Measurements from ENCODE around the gene S100A5. TPM values are rescaled to one million over a fixed set of nuclear protein-coding genes. Genes with fewer than 3 reads are reported as not detected.

The S100A5 gene
- total RNA-seq, 1 experiment from 2014 or later = 6.0 TPM

DNA sequence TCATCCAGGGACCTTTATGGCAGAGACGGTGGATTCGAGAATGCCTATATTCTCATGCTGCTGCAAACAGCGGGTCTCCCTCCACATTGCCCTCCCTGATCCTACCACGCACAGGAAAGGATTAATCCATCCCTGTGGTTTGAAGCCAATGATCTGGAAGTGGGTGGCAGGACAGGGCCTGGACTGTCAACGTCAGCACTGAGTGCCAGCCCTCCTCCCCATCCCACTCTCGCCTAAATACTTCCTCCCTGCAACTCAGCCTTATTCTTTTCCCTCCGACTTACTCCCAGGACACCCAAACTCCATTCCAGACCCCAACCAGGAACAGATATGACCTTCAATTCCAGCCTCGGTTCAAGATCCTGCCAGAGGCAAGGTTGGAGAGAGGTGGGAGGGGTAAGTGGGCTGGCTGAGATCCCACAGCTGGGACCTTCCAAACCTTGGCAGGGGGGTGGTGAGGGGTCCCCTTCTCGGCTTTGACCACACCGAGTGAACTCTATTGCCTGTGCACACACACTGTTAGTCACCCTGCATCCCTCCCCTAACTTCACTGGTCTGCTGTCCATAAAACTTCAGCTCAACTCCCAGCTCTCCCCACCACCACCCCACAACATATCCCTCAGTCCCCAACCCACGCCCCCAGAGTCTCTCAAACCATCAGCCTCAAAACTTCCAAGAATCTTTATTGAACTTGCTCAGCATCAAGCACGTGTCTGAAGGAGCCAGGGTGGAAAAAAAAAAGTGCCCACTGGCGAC, 2.4 kb upstream of the S100A5 start:
- Histone ChIP-seq H2AFZ (ENCODE audit: low read depth, low read length, poor library complexity, severe bottlenecking) (no peak overlapping the region), H3K9me2 (ENCODE audit: insufficient read depth) (no peaks in the 10 kb centered on the region), H3K9ac (ENCODE audit: low read length) (peak overlapping the region; percentile 29), H3K4me1 (ENCODE audit: control insufficient read depth in 1 of 2, insufficient read depth in 2 of 2, low read length in 2 of 2) (peaks cover 92 to 97% of the 10 kb centered on the region in 2 experiments), H4K20me1 (ENCODE audit: insufficient read depth) (no peaks in the 10 kb centered on the region), H3K36me3 (ENCODE audit: control insufficient read depth in 1 of 2, insufficient read depth in 2 of 2, low read length in 2 of 2) (no peaks in the 10 kb centered on the region), H3K4me3 (replicated peaks in 1 of 2; ENCODE audit: low read depth in 1 of 2, low read length in 2 of 2) (no peak overlapping the region), H3K27ac (ENCODE audit: low read depth, low read length) (peak overlapping the region; percentile 97), H3K4me2 (ENCODE audit: low read length) (peak overlapping the region; percentile 77), H3K27me3 (ENCODE audit: insufficient read depth, low read length) (no peaks in the 10 kb centered on the region), H3K79me2 (ENCODE audit: insufficient read depth, low read length) (peaks cover 14% of the 10 kb centered on the region; the same call in 1 of the 2 replicates), H3K9me3 (ENCODE audit: control insufficient read depth in 1 of 2, insufficient read depth in 1 of 2, low read depth in 1 of 2, low read length in 2 of 2) (no peaks in the 10 kb centered on the region)
- ChIA-PET POLR2A (interaction anchor here (1.4 to 5.6 kb wide), 4 partner anchors 9 to 91 kb away, joined by 3 to 67 read pairs (median 20); partner anchors contain the start of genes CHTOP, S100A2 and S100A6), RAD21 (ENCODE audit: low non-redundant PET in 1 of 2, low total read pairs in 2 of 2, uncharacterized antibody in 2 of 2, unreplicated experiment in 2 of 2) (no interaction called here), CTCF (interaction anchor here (1.0 kb wide), 1 partner anchor 8 kb away, joined by 3 read pairs; the partner anchor contains the start of gene S100A6)
- DNase-seq (ENCODE audit: low read depth, low spot score) (no peak), ATAC-seq (no peak)
- intact Hi-C loops (cut with micrococcal nuclease) = no loop called here
- TF ChIP-seq JUND (IDR thresholded peaks at IDR 0.05) (no peak), YY1 (IDR thresholded peaks at IDR 0.05; ENCODE audit: extremely low read depth, insufficient replicate concordance, low read depth, low read length) (no peak), CEBPB (IDR thresholded peaks at IDR 0.05; ENCODE audit: low read depth) (no peak), SP1 (IDR thresholded peaks at IDR 0.05; ENCODE audit: low read depth) (no peak), ZFX (IDR thresholded peaks at IDR 0.05) (no peak), POLR2AphosphoS5 (IDR thresholded peaks at IDR 0.05; ENCODE audit: low read depth, low read length) (no peak), ELF1 (IDR thresholded peaks at IDR 0.05; ENCODE audit: borderline replicate concordance, low read depth) (no peak)
- TF ChIP-seq, protein P1, sequence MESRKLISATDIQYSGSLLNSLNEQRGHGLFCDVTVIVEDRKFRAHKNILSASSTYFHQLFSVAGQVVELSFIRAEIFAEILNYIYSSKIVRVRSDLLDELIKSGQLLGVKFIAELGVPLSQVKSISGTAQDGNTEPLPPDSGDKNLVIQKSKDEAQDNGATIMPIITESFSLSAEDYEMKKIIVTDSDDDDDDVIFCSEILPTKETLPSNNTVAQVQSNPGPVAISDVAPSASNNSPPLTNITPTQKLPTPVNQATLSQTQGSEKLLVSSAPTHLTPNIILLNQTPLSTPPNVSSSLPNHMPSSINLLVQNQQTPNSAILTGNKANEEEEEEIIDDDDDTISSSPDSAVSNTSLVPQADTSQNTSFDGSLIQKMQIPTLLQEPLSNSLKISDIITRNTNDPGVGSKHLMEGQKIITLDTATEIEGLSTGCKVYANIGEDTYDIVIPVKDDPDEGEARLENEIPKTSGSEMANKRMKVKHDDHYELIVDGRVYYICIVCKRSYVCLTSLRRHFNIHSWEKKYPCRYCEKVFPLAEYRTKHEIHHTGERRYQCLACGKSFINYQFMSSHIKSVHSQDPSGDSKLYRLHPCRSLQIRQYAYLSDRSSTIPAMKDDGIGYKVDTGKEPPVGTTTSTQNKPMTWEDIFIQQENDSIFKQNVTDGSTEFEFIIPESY (IDR thresholded peaks at IDR 0.05; ENCODE audit: extremely low read depth, insufficient replicate concordance, low read length) = no peak
- TF ChIP-seq, protein P2, sequence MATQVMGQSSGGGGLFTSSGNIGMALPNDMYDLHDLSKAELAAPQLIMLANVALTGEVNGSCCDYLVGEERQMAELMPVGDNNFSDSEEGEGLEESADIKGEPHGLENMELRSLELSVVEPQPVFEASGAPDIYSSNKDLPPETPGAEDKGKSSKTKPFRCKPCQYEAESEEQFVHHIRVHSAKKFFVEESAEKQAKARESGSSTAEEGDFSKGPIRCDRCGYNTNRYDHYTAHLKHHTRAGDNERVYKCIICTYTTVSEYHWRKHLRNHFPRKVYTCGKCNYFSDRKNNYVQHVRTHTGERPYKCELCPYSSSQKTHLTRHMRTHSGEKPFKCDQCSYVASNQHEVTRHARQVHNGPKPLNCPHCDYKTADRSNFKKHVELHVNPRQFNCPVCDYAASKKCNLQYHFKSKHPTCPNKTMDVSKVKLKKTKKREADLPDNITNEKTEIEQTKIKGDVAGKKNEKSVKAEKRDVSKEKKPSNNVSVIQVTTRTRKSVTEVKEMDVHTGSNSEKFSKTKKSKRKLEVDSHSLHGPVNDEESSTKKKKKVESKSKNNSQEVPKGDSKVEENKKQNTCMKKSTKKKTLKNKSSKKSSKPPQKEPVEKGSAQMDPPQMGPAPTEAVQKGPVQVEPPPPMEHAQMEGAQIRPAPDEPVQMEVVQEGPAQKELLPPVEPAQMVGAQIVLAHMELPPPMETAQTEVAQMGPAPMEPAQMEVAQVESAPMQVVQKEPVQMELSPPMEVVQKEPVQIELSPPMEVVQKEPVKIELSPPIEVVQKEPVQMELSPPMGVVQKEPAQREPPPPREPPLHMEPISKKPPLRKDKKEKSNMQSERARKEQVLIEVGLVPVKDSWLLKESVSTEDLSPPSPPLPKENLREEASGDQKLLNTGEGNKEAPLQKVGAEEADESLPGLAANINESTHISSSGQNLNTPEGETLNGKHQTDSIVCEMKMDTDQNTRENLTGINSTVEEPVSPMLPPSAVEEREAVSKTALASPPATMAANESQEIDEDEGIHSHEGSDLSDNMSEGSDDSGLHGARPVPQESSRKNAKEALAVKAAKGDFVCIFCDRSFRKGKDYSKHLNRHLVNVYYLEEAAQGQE (IDR thresholded peaks at IDR 0.05; ENCODE audit: low read depth) = no peak
- TF ChIP-seq, protein P3, sequence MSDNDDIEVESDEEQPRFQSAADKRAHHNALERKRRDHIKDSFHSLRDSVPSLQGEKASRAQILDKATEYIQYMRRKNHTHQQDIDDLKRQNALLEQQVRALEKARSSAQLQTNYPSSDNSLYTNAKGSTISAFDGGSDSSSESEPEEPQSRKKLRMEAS (IDR thresholded peaks at IDR 0.05) = no peak
- BruUV-seq (replicated peaks) = no TSS peak
